ENCODE data around the gene CAP2.

Gene CAP2

DNA sequence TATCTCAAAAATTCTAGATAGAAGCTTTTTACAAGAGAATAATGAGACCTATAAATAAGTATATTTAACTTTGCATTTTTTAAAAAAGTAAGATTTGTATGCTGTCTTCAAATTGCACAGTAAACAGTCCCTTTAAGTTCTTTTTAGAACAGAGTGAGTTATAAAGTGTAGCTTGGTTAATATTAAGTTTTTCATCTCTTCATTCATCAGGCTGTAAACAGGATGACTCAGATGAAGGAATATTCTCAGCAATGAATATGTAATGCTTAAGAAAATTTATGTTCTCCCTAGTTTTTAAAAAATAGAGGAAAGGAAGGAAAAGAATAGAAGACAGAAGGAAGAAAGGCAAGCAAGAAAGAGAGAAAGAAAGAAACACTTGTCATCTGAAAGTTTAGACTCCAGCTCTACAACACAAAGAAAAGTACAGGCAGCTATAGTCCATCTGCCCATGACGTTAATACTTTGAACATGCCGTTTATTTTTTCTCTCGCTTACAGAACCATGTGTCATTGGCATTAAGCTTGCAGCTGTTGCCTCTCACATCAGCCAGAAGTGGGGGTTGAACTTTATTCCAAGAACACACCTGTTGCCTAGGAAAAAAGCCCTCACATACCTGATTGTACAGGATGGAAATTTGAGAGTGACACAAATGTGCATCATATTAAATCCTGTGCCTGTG, 36.1 kb downstream of the CAP2 start:
- TF ChIP-seq, protein P1, sequence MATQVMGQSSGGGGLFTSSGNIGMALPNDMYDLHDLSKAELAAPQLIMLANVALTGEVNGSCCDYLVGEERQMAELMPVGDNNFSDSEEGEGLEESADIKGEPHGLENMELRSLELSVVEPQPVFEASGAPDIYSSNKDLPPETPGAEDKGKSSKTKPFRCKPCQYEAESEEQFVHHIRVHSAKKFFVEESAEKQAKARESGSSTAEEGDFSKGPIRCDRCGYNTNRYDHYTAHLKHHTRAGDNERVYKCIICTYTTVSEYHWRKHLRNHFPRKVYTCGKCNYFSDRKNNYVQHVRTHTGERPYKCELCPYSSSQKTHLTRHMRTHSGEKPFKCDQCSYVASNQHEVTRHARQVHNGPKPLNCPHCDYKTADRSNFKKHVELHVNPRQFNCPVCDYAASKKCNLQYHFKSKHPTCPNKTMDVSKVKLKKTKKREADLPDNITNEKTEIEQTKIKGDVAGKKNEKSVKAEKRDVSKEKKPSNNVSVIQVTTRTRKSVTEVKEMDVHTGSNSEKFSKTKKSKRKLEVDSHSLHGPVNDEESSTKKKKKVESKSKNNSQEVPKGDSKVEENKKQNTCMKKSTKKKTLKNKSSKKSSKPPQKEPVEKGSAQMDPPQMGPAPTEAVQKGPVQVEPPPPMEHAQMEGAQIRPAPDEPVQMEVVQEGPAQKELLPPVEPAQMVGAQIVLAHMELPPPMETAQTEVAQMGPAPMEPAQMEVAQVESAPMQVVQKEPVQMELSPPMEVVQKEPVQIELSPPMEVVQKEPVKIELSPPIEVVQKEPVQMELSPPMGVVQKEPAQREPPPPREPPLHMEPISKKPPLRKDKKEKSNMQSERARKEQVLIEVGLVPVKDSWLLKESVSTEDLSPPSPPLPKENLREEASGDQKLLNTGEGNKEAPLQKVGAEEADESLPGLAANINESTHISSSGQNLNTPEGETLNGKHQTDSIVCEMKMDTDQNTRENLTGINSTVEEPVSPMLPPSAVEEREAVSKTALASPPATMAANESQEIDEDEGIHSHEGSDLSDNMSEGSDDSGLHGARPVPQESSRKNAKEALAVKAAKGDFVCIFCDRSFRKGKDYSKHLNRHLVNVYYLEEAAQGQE (IDR thresholded peaks at IDR 0.05; ENCODE audit: insufficient read depth in 1 of 2, low read depth in 2 of 2, low read length in 2 of 2): no peak
- TF ChIP-seq POLR2AphosphoS5 (IDR thresholded peaks at IDR 0.05; ENCODE audit: low read depth, low read length) (no peak), TAF1 (IDR thresholded peaks at IDR 0.05; ENCODE audit: borderline replicate concordance, insufficient read depth, low read length) (no peak), SIN3A (IDR thresholded peaks at IDR 0.05; ENCODE audit: borderline replicate concordance, insufficient read depth, low read length) (no peak), FOXP2 (optimal IDR thresholded peaks at IDR 0.05; ENCODE audit: borderline replicate concordance, extremely low read depth, extremely low read length, insufficient read depth) (no peak)

DNA sequence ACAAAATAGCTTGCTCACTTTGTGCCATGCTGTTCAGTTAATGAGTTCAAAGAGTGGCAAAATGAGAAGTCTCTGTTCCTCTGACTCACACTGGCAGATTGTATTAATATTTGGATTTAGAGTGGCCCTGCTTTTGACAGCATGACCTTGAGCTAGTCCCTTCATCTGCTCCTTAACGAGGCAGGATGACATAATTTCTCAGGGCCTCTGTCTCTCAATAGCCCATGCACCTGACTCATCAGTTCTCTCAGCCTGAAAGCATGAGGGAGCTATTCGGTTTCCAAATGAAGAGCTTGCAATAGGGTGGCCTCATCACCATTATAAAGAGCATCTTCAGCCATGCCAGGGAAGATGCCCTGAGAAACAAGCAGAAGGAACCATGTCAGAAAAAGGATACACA, 38.2 kb downstream of the CAP2 start:
- TF ChIP-seq SIN3A (IDR thresholded peaks at IDR 0.05; ENCODE audit: borderline replicate concordance, insufficient read depth, low read length): no peak
- TF ChIP-seq, protein P1 (IDR thresholded peaks at IDR 0.05; ENCODE audit: insufficient read depth in 1 of 2, low read depth in 2 of 2, low read length in 2 of 2): no peak
- no peak for TF ChIP-seq FOXP2 (optimal IDR thresholded peaks at IDR 0.05; ENCODE audit: borderline replicate concordance, extremely low read depth, extremely low read length, insufficient read depth)
- TF ChIP-seq POLR2AphosphoS5 (IDR thresholded peaks at IDR 0.05; ENCODE audit: low read depth, low read length): no peak
- no peak for TF ChIP-seq TAF1 (IDR thresholded peaks at IDR 0.05; ENCODE audit: borderline replicate concordance, insufficient read depth, low read length)

DNA sequence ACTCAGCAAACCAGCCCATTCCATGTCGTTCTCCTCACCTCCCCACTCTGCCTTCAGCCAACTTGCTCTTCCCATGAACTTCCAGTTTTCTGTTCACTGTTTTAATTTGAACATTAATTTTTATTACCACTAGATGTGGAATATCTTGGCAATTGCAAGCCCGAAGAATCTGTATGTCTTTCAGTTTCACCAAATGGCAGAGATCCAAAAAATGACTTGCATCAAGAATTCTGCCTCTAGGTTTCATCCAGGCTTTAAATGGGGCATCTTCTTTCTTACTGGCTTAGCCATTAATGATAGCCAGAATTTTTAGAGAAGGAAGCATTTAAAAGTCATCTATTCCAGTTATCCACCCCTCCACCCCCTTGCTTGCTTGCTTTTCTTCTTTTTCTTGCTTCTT, 39.0 kb downstream of the CAP2 start:
- no peak for TF ChIP-seq POLR2AphosphoS5 (IDR thresholded peaks at IDR 0.05; ENCODE audit: low read depth, low read length)
- TF ChIP-seq TAF1 (IDR thresholded peaks at IDR 0.05; ENCODE audit: borderline replicate concordance, insufficient read depth, low read length): no peak
- TF ChIP-seq, protein P1 (IDR thresholded peaks at IDR 0.05; ENCODE audit: insufficient read depth in 1 of 2, low read depth in 2 of 2, low read length in 2 of 2): no peak
- TF ChIP-seq FOXP2 (optimal IDR thresholded peaks at IDR 0.05; ENCODE audit: borderline replicate concordance, extremely low read depth, extremely low read length, insufficient read depth): no peak
- TF ChIP-seq SIN3A (IDR thresholded peaks at IDR 0.05; ENCODE audit: borderline replicate concordance, insufficient read depth, low read length): no peak

DNA sequence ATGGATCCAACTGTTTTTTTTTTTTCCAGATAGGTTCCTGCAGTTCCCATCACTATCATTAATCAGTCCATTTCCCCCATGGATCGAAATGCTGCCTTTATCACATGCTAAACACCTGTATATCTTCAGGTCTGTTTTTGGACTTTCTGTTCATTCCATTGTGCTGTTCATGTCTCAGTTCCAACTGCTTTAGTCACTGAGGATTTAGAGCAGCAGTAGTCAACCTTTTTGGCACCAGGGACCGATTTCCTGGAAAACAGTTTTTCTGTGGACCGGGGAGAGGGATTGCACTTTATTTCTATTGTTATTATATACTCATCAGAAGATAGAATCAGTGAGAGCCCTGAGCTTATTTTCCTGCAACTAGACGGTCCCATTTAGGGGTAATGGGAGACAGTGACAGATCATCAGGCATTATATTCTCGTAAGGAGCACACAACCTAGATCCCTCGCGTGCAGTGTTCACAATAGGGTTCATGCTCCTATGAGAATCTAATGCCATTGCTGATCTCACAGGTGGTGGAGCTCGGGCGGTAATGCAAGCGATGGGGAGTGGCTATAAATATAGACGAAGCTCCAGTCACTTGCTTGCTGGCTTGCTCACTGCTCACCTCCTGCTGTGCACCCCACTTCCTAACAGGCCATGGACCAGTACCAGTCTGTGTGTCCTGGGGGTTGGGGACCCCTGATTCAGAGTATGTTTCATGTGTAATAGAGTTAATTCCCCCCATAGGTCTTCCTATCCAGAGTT, 46.0 kb downstream of the CAP2 start:
- TF ChIP-seq, protein P1 (IDR thresholded peaks at IDR 0.05; ENCODE audit: insufficient read depth in 1 of 2, low read depth in 2 of 2, low read length in 2 of 2): no peak
- TF ChIP-seq SIN3A (IDR thresholded peaks at IDR 0.05; ENCODE audit: borderline replicate concordance, insufficient read depth, low read length) (no peak), POLR2AphosphoS5 (IDR thresholded peaks at IDR 0.05; ENCODE audit: low read depth, low read length) (no peak), FOXP2 (optimal IDR thresholded peaks at IDR 0.05; ENCODE audit: borderline replicate concordance, extremely low read depth, extremely low read length, insufficient read depth) (no peak), TAF1 (IDR thresholded peaks at IDR 0.05; ENCODE audit: borderline replicate concordance, insufficient read depth, low read length) (no peak)
